LHCN-M2 (cell line): ENCODE measurements around the gene CCDC32. TPM values are rescaled to one million over a fixed set of nuclear protein-coding genes. Genes with fewer than 3 reads are reported as not detected.
"Not testable (repeated sequence)": the region's sequence is repeated elsewhere in the genome, so short reads cannot be mapped to it uniquely, and the experiment has no call there.

Experiments
- DNase-seq: peaks from one replicate; pipeline ENCODE4 v3.0.0-alpha.2; 2012; ENCODE audit warnings: low read depth
- polyA plus RNA-seq: library from polyadenylated mRNA; unstranded; fragments of >200 nt; gene quantifications from one replicate; pipeline ENCODE4 v1.2.1, GENCODE V29; 2012; ENCODE audit warnings: missing spikeins
- total RNA-seq: library from RNA; depleted of rRNA; stranded (reverse); fragments of >200 nt; gene quantifications from 2 replicates; pipeline ENCODE4 v1.2.3, GENCODE V29; 2014; rRNA removed

Gene CCDC32
- total RNA-seq = 12.9 and 14.1 TPM in 2 replicates
- 18.8 TPM for polyA plus RNA-seq

GRCh38 chr15:40564591-40565332 is at the start of gene CCDC32:
Gene CCDC32, minus strand, starts transcription at chr15:40565042. Its CDS starts 2,027 bp downstream, at chr15:40563015.
- peak; percentile 99 for DNase-seq

GRCh38 chr15:40613080-40613479 is 48.2 kb upstream of the CCDC32 start:
- no peak for DNase-seq

DNA sequence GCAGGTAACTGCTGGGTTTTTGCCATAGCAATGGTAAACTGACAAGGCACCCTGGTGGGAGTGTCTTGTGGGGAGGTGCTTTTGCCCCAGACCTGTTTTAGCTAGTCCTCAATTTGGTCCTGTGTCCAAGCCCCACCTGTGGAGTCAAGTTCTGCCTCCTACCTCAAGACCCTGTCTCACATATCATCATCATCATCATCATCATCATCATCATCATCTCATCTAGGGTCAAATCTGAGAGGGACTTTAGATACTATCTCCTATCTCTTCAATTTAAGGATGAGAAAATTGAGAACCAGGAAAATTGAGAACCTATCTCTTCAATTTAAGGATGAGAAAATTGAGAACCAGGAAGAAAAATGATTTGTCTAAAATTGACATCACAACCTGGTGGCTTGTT is 39.1 kb upstream of the CCDC32 start:
- no peak for DNase-seq

- DNase-seq = no peak
Measured at GRCh38 chr15:40600956-40601355, 36.1 kb upstream of the CCDC32 start.

DNA sequence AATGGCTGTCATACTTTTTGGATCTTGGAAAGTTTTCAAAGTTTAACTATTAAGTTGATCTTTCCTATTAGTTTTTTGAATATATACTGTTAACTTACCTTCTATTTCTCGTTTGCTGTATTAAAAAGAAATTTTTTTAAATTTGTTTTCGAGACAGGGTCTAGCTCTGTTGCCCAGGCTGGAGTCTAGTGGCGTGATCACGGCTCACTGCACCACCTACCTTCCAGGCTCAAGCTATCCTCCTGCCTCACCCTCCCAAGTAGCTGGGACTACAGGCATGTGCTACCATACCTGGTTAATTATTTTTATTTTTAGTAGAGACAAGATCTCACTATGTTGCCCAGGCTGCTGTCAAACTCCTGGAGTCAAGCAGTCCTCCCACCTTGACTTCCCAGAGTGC is 33.8 kb upstream of the CCDC32 start:
- no peak for DNase-seq

DNA sequence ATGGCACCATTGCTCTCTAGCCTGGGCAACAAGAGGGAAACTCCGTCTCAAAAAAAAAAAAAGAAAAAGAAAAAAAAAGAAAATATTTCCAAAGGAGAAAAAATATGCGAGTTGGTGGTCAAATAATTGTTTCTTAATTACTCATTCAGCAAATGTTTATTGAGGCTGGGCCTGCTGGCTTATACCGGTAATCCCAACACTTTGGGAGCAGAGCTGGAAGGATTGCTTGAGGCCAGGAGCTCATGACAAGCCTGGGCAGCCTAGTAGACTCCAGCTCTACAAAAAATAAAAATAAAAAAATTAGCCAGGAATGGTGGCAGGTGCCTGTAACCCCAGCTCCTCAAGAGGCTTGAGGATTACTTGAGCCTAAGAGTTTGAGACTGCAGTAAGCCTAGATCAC is 33.3 kb upstream of the CCDC32 start:
- DNase-seq = no peak

DNA sequence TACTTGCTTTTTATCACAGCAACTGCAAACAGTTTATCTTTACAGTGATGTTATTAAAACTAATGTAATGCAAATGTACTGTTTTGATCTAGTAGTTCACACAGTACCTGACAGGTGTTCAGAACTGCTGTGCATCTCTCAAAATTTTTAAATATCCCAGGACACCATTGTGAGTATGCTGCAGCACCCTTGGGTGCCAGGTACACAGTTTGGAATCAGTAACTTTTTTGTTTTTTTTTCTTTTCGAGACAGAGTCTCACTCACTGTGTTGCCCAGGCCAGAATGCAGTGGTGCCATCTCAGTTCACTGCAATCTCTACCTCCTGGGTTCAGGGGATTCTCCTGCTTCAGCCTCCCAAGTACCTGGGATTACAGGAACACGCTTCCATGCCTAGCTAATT is 32.2 kb upstream of the CCDC32 start:
- DNase-seq = no peak

- DNase-seq = no peak
Measured at GRCh38 chr15:40595773-40596172, 30.9 kb upstream of the CCDC32 start.

GRCh38 chr15:40595219-40595618 is 30.4 kb upstream of the CCDC32 start:
- no peak for DNase-seq

GRCh38 chr15:40594429-40594836 is 29.6 kb upstream of the CCDC32 start:
- DNase-seq = peak; percentile 70

- peak; percentile 92 for DNase-seq
Measured at GRCh38 chr15:40593588-40594428, 29.0 kb upstream of the CCDC32 start, which contains the start of gene KNL1. Gene KNL1, plus strand, starts transcription at chr15:40594249. Its CDS starts 8,683 bp downstream, at chr15:40602932.

GRCh38 chr15:40593165-40593564 is 28.3 kb upstream of the CCDC32 start:
- DNase-seq = no peak

DNA sequence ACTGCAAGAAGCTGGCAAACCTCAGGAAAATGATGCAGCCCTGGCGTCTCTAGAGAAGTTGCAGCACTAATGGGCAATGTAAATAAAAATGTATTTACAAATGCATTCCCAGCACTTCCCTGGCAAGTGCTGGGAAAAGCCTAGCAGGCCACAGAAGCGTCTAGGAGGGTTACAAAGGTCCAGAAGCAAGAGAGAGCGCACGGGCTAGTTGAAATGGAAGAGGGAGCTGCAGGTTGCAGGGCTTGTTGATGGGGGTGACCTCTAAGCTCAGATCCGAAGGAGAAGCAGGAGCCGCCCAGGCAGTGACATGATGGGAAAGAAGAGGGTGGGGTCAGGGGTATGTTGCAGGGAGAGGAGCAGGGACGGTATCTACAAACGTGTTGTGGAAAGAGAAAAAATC is 26.5 kb upstream of the CCDC32 start:
- no peak for DNase-seq

- DNase-seq = no peak
Measured at GRCh38 chr15:40590667-40591050, 25.8 kb upstream of the CCDC32 start.

DNA sequence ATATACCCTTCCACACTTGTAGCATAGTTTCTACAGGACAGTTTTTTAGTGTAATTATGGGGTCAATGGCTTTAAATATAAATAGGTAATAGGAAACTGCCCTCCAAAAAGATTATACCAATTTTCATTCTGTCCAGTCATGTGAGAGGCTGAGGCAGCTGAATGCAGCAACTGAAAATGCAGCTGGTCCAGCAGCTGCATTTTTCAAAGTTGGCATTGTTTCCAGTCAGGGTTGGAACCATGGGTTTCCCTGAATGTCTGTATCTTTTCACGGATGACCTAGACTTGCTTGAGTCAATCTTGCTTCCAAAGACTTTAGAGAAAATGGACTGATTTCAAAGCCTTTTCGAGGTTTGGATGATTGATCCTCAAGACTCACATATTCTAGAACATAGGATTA is 19.3 kb upstream of the CCDC32 start:
- peak; percentile 76 for DNase-seq

DNA sequence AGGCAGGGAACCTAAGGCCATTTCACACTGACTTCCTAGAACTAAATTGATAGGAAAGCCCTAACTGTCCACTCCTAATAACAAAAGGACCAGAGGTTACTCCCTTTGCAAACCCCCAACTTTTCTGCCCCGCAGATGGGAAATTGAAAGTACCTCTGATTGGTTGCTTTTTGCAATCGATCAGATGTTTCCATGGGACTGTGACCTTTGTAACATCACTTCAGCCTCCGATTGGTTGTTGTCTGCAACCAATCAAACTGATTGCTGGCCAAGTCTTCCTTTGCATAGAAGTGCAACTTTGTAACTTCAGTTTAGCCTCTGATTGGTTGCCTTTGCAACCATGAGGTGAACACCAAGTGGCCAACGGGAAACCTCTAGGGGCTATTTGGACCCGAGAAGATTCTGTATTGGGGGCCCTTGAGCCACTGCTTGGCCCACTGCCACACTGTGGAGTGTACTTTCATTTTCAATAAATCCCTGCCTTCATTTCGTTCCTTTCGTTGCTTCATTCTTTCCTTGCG is 17.9 kb upstream of the CCDC32 start:
- DNase-seq = peak; percentile 79

DNA sequence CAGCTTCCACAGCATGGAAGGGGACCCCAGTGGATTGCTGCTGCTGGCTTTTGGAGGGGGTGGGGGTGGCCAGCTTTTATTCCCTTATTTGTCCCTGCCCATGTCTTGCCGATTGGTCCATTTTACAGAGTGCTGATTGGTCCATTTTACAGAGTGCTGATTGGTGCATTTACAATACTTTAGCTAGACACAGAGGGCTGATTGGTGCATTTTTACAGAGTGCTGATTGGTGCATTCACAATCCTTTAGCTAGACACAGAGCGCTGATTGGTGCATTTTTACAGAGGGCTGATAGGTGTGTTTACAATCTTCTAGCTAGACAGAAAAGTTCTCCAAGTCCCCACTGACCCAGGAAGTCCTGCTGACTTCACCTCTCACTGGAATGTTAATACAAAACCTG is 17.0 kb upstream of the CCDC32 start:
- DNase-seq = not testable (repeated sequence)

DNA sequence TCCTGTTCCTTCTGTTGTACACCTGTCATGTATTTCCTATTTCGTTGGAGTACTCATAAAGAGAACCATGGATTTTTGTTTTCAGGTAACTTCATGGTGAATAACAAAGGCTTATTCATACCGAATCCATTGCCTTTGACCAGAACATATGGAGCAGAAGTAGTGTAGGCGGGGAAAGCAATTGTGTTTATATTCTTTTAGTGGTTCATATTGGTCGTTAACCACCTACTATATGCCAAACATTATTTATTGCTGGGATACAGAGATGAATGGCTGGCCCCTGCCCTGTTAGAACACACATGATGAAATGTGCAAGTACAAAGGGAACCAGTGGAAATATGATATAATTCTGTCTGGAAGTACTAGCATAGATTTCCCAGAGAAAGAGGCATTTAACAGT is 14.1 kb upstream of the CCDC32 start:
- no peak for DNase-seq

- not testable (repeated sequence) for DNase-seq
Measured at GRCh38 chr15:40576914-40577313, 12.1 kb upstream of the CCDC32 start.

DNA sequence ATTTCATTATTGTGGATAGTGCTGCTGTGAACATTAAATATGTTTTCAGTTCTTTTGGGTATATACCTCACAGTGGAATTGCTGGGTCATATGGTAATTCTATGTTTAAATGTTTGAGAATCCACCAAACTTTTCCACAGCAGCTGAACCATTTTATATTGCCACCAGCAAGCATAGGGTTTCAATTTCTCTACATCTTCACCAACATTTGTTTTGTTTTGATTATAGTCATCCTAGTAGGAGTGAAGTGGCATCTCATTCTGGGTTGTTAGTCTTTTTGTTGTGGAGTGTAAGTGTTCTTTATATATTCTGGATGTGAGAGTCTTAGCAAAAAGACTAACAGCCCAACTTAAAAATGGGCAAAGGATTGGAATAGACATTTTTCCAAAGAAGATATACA is 10.3 kb upstream of the CCDC32 start:
- DNase-seq = no peak

GRCh38 chr15:40569129-40569953 is 4.5 kb upstream of the CCDC32 start, which contains the start of gene RPUSD2:
Gene RPUSD2, plus strand, starts transcription at chr15:40569299. Its CDS starts 39 bp downstream, at chr15:40569338.
- DNase-seq = peak; percentile 89
